C4-2B (cell line): ENCODE results near the gene ARMC8.
A peak's percentile ranks its signal among the peaks of the same experiment; 100 is the strongest.
"Not testable (repeated sequence)": the region's sequence is repeated elsewhere in the genome, so short reads cannot be mapped to it uniquely, and the experiment has no call there.

Source experiments
- H3K27ac ChIP-seq: fragments of 450-650 bp; 2 replicates; pipeline ENCODE4 v1.5.1; 2017
- CTCF ChIP-seq: fragments of 450-650 bp; conservative IDR thresholded peaks from 2 replicates; pipeline ENCODE4 v1.5.1; 2017; ENCODE audit warnings: mild to moderate bottlenecking
- ZFX ChIP-seq: fragments of 450-650 bp; IDR thresholded peaks from 2 replicates; pipeline ENCODE4 v1.6.1; 2017

The ARMC8 gene, protein sequence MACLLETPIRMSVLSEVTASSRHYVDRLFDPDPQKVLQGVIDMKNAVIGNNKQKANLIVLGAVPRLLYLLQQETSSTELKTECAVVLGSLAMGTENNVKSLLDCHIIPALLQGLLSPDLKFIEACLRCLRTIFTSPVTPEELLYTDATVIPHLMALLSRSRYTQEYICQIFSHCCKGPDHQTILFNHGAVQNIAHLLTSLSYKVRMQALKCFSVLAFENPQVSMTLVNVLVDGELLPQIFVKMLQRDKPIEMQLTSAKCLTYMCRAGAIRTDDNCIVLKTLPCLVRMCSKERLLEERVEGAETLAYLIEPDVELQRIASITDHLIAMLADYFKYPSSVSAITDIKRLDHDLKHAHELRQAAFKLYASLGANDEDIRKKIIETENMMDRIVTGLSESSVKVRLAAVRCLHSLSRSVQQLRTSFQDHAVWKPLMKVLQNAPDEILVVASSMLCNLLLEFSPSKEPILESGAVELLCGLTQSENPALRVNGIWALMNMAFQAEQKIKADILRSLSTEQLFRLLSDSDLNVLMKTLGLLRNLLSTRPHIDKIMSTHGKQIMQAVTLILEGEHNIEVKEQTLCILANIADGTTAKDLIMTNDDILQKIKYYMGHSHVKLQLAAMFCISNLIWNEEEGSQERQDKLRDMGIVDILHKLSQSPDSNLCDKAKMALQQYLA

DNA sequence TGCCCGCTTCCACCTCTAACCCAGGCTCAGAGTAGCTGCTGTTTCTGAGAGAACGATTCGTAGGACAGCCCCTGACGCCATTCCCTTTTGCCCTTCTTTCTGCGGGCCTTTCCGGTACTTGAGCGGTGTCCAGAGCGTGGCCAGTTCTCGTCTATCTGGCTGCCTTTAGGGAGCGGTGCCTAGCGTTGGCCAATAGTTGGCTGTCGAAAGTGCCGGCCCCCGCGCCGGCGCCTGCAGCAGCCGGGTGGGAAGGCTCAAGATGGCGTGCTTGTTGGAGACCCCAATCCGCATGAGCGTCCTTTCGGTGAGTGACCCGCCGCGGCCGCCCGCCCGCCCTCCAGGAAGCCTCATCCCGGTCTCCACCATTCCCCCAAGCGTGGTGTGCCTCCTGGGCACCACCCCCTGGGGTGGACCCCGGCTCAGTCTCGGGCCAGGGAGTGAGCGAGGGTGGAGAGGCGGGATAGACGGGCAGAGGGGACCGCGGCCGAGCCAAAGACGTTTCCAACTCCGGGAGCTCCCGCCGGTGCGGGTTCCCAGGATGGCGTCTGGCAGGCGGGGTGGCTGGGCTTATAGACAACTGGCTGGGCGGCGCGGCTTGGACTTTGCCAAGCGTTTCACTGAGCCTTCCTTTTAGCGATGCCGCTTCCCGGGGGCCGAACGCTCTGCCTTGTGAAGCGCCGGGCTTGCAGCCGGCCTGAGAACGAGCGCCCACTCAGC, at the start of gene ARMC8:
Gene ARMC8, plus strand, starts transcription at position 6 of the 717 bp plus-strand sequence. Its CDS starts 254 bp downstream, at position 260.
- TF ChIP-seq CTCF (no peak), ZFX (peak; percentile 48)
- peak within 1 kb of the TSS; percentile 93 for H3K27ac ChIP-seq

DNA sequence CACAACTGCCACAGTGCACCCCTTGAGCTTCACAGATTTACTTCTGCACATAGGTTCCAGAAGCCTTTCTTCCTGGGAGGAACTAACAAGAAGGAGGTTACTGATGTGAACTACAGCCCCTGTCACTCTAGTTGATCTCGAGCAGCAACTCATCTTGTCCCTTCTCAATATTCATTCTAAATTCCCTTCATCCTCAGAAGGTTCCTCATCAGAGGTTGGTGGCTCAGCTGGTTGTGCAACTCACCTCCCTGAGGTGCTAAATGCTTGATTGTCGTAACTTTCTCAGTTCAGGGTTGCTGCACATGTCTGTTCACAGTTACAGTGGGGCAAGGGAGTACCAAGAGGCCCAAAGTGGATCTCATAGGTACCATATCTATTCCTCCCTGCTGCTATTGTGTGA, 49.2 kb upstream of the ARMC8 start:
- H3K27ac ChIP-seq, result no peak overlapping the region
- TF ChIP-seq ZFX, result no peak
- TF ChIP-seq CTCF, result no peak

DNA sequence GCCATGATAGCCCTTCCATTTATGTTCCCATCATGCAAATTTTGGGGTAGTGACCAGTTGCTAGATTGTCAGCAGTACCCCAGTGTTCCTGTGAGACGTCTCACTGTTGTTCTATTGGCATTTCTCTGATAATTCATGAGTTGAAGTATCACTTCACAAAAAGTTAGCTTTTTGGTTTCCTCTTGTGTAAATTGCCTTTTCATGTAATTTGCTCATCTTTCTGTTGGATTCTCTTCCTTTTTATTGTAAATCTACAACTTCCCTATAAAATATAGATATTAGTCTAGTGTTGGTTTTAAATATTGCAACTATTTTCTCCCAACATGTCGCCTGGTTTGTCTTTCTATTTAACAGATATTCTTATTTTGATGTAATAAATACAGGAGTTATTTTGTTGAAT, 47.4 kb upstream of the ARMC8 start:
- TF ChIP-seq ZFX (no peak), CTCF (no peak)
- no peak overlapping the region for H3K27ac ChIP-seq

DNA sequence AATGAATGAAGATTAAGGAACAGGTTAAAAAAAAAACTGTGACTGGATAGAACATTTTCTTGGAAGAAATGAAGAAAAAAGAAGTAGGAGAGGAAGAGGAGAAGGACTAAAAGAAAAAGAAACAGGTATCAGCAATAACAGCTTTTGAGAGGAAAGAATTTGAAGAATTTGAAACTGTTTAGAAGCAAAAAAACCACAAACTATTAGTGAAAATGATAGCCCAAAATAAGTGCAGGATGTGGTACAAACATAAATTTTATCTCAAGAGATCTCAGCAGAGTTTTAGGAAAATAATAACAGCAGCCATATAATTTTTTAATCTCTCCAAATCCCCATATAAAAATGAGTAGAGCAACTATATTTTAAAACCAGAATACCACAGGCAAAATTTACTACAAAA, 46.2 kb upstream of the ARMC8 start:
- H3K27ac ChIP-seq, result no peak overlapping the region
- TF ChIP-seq CTCF (no peak), ZFX (no peak)

DNA sequence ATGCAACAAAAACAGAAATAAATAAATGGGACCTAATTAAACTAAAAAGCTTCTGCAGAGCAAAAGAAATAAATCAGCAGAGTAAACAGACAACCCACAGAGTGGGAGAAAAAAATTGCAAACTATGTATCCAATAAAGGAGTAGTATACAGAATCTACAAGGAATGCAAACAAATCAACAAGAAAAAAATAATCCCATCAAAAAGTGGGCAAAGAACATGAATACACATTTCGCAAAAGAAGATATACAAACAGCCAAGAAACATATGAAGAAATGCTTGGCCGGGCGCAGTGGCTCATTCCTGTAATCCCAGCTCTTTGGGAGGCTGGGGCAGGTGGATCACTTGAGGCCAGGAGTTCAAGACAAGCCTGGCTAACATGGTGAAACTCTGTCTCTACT, 44.9 kb upstream of the ARMC8 start:
- not testable (repeated sequence) for H3K27ac ChIP-seq

- TF ChIP-seq CTCF, result peak; percentile 8; the same call in 1 of the 2 replicates
- no peak for TF ChIP-seq ZFX
- no peak overlapping the region for H3K27ac ChIP-seq
These were observed 38.6 kb upstream of the ARMC8 start for GRCh38 chr3:138148503-138148902.

GRCh38 chr3:138154534-138154933, 32.6 kb upstream of the ARMC8 start:
- H3K27ac ChIP-seq, result no peak overlapping the region
- TF ChIP-seq ZFX (no peak), CTCF (no peak)
